Left lung (tissue), 10 donors: ENCODE measurements around the gene LGALS16. TPM values are rescaled to one million over a fixed set of nuclear protein-coding genes. Genes with fewer than 3 reads are reported as not detected.
A peak's percentile ranks its signal among the peaks of the same experiment; 100 is the strongest.
"Not testable (repeated sequence)": the region's sequence is repeated elsewhere in the genome, so short reads cannot be mapped to it uniquely, and the experiment has no call there.

Experiments used
- ATAC-seq: fragments of 200-7000 bp; cut with Tn5 transposase; one replicate; pipeline ENCODE4 v1.9.1; 2020; ENCODE audit warnings: moderate library complexity
- DNase-seq, 4 donors: peaks; one replicate each; pipeline ENCODE4 v3.0.0-alpha.2; 2013 to 2020
- H3K27ac ChIP-seq, 2 donors: fragments of 200-600 bp; sonication (generic) in 1 of 2; one replicate each; pipeline versions ENCODE4 v1.5.0 to v1.8.0; 2020 to 2021
- H3K27me3 ChIP-seq, 2 donors: fragments of 200-600 bp; sonication (generic) in 1 of 2; one replicate each; pipeline versions ENCODE4 v1.5.0 to v1.8.0; 2020 to 2021
- H3K36me3 ChIP-seq, 2 donors: fragments of 200-600 bp; sonication (generic) in 1 of 2; one replicate each; pipeline versions ENCODE4 v1.5.0 to v1.8.0; 2020 to 2021
- H3K4me1 ChIP-seq, 2 donors: fragments of 200-600 bp; one replicate each; pipeline ENCODE4 v1.8.0; 2021
- H3K4me3 ChIP-seq, 2 donors: fragments of 200-600 bp; sonication (generic) in 1 of 2; one replicate each; pipeline versions ENCODE4 v1.5.0 to v1.8.0; 2020 to 2021; ENCODE audit warnings: mild to moderate bottlenecking in 1 of 2
- H3K9me3 ChIP-seq, 2 donors: fragments of 200-600 bp; sonication (generic) in 1 of 2; one replicate each; pipeline versions ENCODE4 v1.5.0 to v1.8.0; 2020 to 2021
- CTCF ChIP-seq, 2 donors: fragments of 200-600 bp; sonication (generic) in 1 of 2; IDR thresholded peaks; one replicate each; pipeline versions ENCODE4 v1.5.0 to v1.8.0; 2021; ENCODE audit warnings: antibody characterized with exemption in 2 of 2
- intact Hi-C, 2 donors: fragments of 100-400 bp; cut with DNase I; formaldehyde crosslinking; loops; one replicate each; pipeline versions ENCODE4 v1.11.2 to v1.14.2; 2022
- polyA plus RNA-seq, 6 donors: library from polyadenylated mRNA; unstranded; fragments of 120-200 nt; gene quantifications; one replicate each; pipeline ENCODE4 v1.2.1, GENCODE V29; 2013; ENCODE audit not compliant: insufficient read length in 6 of 6
- total RNA-seq, 2 donors: library from RNA; stranded (reverse); fragmentation: NEBNext Ultra II Directional; extraction: Animal tissue kit (Norgen Biotek cat#: 25700); gene quantifications; one replicate each; pipeline ENCODE4 v1.2.1, GENCODE V29; 2021
- donor health status: DM: no; HTN: yes; CAD: no.
- donor health status: DM: no; HTN: no; CAD: no.

The LGALS16 gene
- total and polyA plus RNA-seq, 8 donors, result not detected

GRCh38 chr19:39623946-39624345 lies 31.8 kb upstream of the LGALS16 start:
- Histone ChIP-seq H3K4me1 (no peaks in the 10 kb centered on the region), H3K9me3 (no peaks in the 10 kb centered on the region), H3K36me3 (no peaks in the 10 kb centered on the region), H3K27me3 (peaks cover 0 to 50% of the 10 kb centered on the region in 2 donors), H3K4me3 (no peak overlapping the region), H3K27ac (no peak overlapping the region)
- ATAC-seq, result no peak
- DNase-seq, result no peak
- no peak for TF ChIP-seq CTCF (IDR thresholded peaks at IDR 0.05)
- intact Hi-C loops, result no loop called here

- H3K36me3 ChIP-seq, DNase-seq, H3K9me3 ChIP-seq, H3K4me3 ChIP-seq, H3K4me1 ChIP-seq, ATAC-seq, intact Hi-C loops, H3K27ac ChIP-seq: not testable (repeated sequence)
- H3K27me3 ChIP-seq, result peaks cover 0 to 24% of the 10 kb centered on the region in 2 donors
Measured at GRCh38 chr19:39627631-39628030, 28.1 kb upstream of the LGALS16 start.

DNA sequence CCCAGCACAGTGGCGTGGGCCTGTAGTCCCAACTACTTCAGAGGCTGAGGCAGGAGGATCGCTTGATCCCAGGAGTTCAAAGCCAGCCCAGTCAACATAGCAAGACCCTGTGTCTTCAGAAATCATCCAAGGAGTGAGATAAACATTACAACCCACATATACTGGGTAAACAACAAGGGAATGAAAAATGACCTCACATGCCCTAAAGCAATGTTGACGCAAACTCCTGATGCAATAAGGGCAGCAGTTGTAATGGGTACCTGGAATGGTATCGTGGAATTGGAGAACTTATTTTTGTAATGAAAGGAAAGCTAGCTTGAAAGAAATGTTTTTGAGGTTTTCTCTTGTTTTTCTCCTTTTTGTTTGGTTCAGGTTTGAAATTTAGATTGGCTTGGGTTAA lies 24.5 kb upstream of the LGALS16 start:
- peaks cover 0 to under 1% of the 10 kb centered on the region in 2 donors for H3K27me3 ChIP-seq
- no peak overlapping the region for H3K27ac ChIP-seq
- no peak overlapping the region for H3K4me3 ChIP-seq
- intact Hi-C loops, result no loop called here
- no peak for TF ChIP-seq CTCF (IDR thresholded peaks at IDR 0.05)
- ATAC-seq, result no peak
- H3K36me3 ChIP-seq, result no peaks in the 10 kb centered on the region
- H3K4me1 ChIP-seq, result no peaks in the 10 kb centered on the region
- no peaks in the 10 kb centered on the region for H3K9me3 ChIP-seq
- DNase-seq, result no peak

DNA sequence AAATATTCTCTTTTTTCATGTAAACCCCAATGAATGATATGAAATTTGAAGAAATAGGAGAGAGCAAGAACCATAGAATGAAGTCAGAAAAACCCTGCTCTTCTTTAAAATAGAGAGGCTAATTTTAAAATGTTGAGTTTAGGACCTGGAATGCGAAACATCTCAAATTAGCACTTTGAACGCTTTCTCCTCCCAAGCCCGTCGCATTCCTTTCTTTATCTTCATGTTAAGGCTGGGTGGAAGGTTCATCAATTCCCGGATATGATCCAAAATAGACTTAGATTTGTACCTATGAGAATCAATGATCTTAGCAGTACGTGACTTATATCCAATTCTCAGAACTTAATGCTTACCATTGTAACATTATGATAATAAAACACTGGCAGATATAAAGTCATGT lies 24.1 kb upstream of the LGALS16 start:
- DNase-seq (no peak), ATAC-seq (no peak)
- H3K4me1 ChIP-seq, result no peaks in the 10 kb centered on the region
- H3K36me3 ChIP-seq, result no peaks in the 10 kb centered on the region
- intact Hi-C loops, result no loop called here
- peaks cover 0 to 5% of the 10 kb centered on the region in 2 donors for H3K27me3 ChIP-seq
- H3K27ac ChIP-seq, result no peak overlapping the region
- no peak overlapping the region for H3K4me3 ChIP-seq
- no peak for TF ChIP-seq CTCF (IDR thresholded peaks at IDR 0.05)
- no peaks in the 10 kb centered on the region for H3K9me3 ChIP-seq

DNA sequence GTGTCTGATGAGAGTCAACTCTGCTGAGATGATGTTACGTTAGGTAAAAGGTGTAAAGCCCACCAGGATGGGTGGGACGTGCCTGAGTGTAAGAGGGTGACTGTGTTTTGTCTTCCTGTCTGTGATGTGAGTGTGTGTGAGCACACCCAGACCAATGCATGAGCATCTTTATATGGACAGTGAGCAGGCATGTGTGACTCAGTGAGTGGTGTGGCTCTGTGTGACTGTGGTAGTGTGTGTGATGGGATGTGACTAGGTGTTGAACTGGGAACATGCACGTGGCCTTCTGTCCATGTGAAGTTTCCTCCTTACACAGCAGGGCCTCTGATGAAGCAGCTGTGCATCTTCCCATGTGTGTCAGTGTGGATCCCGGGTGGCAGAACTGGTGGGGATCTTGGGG lies 17.8 kb upstream of the LGALS16 start:
- Histone ChIP-seq H3K27me3 (peaks cover 0 to 35% of the 10 kb centered on the region in 2 donors), H3K9me3 (no peaks in the 10 kb centered on the region), H3K36me3 (no peaks in the 10 kb centered on the region), H3K4me3 (no peak overlapping the region), H3K4me1 (no peaks in the 10 kb centered on the region), H3K27ac (no peak overlapping the region)
- ATAC-seq (no peak), DNase-seq (no peak)
- intact Hi-C loops, result no loop called here
- no peak for TF ChIP-seq CTCF (IDR thresholded peaks at IDR 0.05)

DNA sequence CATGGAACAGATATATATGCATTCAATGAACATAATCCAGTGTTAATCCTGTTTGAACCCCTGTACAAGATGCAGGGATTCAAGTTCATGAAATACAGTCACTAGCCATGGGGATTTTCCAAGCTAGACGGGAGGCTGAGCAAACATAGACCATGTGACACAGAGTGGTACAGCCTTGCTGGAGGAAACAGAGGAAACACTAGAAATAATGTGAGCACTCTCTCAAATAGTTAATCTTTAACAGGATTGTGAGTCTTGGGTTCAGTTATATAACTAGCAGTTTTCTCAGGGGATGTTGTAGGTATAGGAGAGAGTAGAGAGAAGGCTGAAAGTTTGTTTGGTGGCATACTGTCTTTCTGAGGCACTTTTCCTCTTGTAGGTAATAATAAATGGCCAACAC lies 13.9 kb upstream of the LGALS16 start:
- H3K4me3 ChIP-seq, result no peak overlapping the region
- H3K36me3 ChIP-seq, result no peaks in the 10 kb centered on the region
- peaks cover 0 to 47% of the 10 kb centered on the region in 2 donors for H3K27me3 ChIP-seq
- intact Hi-C loops, result no loop called here
- no peak for TF ChIP-seq CTCF (IDR thresholded peaks at IDR 0.05)
- DNase-seq, result peak in 2 of 4 donors; percentile 3 to 38
- H3K4me1 ChIP-seq, result no peaks in the 10 kb centered on the region
- peak; percentile 86 for ATAC-seq
- no peak overlapping the region for H3K27ac ChIP-seq
- H3K9me3 ChIP-seq, result no peaks in the 10 kb centered on the region
